Putamen (tissue), 1 donor: Measurements from ENCODE around the gene IGFBP7.

Experiments
- DNase-seq: peaks from one replicate; pipeline ENCODE4 v3.0.0-alpha.2; 2016; ENCODE audit warnings: low spot score

Gene IGFBP7

DNA sequence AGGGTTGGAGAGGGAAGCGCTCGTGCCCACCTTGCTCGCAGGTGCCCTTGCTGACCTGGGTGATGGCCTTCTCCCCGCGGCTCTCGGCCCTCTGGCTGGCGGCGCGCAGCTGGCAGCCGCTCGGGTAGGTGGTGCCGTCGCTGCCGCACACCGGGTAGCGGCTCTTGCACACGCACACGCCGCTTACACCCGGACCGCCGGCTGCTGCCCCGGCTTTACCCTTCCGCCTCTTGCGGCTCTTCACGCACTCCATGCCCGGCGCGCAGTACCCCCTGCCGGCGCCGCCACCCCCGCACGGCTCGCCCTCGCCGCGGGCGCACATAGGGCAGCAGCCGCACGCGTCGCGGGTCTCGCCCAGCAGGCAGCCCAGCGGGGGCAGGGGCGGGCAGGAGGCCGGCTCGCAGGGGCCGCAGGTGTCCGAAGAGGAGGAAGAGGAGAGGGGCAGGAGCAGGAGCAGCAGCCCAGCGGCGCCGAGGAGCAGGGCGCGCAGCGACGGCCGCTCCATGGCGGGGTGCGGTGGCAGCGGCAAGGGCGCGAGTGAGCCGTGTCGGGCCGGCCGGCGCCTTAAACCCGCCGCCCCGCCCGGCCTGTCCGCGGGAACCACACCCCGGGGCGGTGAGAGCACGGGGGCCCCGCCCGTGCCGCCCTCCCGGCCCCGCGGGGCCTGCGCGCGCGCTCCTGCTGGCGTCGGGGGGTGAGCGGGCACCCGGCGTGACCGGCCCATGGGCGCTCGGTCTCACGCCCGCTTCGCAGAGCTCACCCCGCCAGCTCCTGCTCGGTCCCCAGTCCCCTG is at the start of gene IGFBP7:
Gene IGFBP7 (minus strand): TSS at position 539 of the 793 bp plus-strand sequence. CDS start 34 bp downstream, at position 505.
- DNase-seq: no peak

DNA sequence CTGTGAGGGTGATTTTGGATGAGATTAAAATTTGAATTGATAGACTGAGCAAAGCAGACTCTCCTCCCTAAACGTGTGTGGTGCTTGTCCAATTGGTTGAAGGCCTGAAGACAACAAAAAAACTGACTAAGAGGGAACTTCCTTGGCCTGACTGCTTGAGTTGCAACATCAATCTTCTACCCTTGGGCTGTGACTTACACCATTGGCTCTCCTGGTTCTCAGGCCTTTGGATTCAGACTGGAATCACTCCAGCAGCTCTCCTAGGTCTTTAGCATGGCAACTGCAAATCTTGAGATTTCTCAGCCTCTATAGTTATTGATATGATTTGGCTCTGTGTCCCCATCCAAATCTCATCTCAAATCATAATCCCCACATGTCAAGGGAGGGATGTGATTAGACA is 49.7 kb upstream of the IGFBP7 start:
- DNase-seq: no peak

- DNase-seq: no peak
Observed at GRCh38 chr4:57158762-57159161, 48.6 kb upstream of the IGFBP7 start.

GRCh38 chr4:57158221-57158620 is 48.0 kb upstream of the IGFBP7 start:
- DNase-seq: no peak

- no peak for DNase-seq
Observed at GRCh38 chr4:57157596-57158137, 47.5 kb upstream of the IGFBP7 start.

DNA sequence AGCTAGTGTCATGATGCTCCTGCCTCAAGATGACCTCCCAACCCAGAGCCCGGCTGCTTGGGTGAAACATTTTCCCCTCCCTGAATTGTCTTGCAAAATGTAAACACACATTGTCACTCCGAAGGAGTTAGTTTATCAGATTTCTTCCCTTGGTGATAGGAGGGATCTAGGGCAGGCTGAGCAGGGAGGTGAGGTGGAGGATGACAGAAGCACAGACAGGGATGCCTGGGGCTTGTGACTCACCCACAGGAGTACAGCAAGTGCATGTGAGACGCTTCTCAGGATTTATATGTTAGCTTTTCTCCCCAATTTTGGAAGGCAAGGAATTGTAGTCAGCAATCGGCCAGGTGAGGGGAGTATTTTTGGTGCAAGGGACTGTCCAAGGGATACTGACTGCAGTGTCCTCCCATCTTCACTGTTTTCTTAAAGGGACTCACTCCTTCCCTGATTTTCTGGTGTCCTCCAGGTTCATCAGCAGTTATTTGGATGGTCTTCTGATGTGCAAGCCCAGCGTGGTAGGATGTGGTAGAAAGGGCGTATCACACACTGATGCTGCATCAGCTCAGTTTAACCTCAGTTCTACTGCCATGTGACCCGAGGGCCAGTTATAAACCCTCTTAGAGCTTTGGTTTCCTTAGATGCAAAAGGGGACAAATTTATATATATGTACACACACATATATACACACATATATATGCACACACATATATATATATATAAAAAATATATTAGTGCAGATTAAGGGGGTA is 46.2 kb upstream of the IGFBP7 start:
- peak; percentile 69 for DNase-seq

GRCh38 chr4:57154926-57155325 is 44.7 kb upstream of the IGFBP7 start:
- no peak for DNase-seq

DNA sequence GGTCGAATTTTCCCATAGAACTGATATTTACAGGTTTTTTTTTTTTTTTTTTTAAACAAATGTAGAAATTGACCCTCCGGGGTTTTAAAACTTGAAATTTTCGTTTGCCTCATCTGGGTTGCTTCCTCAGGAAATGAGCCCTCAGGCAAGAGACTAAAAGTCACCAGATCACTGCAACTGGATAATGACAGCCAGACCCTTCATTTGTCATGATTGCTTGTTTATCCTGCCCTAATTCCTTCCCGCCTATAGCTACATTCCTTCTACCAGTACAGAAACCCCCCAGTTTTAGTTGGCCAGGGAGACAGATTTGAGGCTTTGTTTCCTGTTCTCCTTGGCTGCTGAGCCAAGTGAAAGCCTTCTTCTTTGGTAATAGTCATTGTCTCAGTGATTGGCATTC is 44.0 kb upstream of the IGFBP7 start:
- DNase-seq: no peak

DNA sequence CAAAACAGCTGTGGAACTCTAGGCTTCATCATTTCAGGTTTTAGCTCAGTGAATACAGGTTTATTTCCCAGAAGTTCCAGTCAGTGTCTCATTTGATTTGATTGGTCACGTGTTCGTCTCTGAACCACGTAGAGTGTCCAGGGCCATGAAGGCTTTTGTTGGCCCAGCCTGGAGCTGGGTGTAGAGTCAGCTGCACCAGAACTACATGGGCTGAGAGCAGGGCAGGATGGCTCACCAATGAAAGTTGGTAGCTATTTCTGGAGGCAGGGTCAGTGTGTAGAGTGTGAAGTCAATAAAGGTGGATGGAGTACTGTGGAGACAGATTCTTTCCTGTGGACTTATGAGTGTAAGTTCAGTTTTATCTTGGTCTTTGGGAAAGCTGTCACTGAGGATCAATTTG is 43.0 kb upstream of the IGFBP7 start:
- DNase-seq: no peak

GRCh38 chr4:57151481-57151880 is 41.3 kb upstream of the IGFBP7 start:
- no peak for DNase-seq

DNA sequence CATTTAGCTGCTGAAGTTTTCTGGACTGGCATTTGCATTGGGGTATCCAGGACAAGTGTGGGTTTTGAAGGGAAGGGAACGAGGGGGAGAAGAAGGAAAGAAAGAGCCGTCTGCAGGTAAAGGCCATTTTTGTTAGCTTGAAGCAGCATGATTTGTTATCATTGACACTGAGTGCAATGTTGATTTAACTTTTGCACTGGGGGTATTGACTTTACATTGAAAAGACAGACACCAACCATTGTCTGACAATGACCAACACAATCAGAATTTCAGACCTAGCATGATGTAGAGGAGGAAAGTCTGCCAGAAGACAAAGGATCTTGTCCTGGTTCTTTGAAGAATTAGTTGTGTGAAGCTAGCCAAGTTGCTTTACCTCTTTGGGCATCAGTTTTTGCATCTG is 39.6 kb upstream of the IGFBP7 start:
- no peak for DNase-seq

GRCh38 chr4:57148831-57149505 is 38.8 kb upstream of the IGFBP7 start:
- DNase-seq: no peak

DNA sequence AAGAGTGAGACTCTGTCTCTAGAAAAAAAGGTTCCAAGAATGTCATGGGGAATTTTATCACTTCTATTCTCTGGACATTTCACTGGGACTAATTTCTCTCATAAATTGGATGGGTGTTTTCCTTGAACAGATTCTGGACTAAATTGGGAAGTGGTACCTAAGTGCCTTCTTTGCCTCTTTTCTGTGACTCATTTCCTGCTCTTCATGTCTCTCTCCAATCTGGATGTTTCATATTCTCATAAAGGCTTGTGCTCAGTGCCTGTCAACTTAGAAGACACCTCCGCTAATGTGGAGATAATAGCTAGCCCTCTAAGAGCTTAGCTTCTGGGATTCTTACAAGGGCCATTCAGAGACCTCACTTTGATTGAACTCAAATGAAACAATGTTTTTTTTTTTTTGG is 38.0 kb upstream of the IGFBP7 start:
- DNase-seq: no peak

GRCh38 chr4:57147335-57148060 is 37.3 kb upstream of the IGFBP7 start:
- DNase-seq: peak; percentile 77

DNA sequence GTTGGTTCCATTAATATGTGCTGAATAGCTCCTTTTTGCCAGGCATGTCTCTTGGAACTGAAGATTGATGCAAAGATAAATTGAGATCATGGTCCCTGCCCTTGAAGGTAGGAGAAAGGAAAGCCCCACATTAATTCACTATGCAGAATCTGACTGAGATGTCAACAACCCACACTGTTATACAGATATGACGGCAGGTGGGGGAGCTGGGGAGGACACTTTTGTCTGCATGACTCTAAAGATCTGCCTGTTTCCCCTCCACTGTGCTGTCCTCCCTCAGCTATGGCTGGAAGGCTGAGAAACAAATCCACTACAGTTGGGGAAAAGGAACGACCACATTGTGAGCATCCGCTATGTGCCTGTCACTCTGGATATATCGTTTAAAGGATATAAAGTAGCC is 36.3 kb upstream of the IGFBP7 start:
- DNase-seq: peak; percentile 57

DNA sequence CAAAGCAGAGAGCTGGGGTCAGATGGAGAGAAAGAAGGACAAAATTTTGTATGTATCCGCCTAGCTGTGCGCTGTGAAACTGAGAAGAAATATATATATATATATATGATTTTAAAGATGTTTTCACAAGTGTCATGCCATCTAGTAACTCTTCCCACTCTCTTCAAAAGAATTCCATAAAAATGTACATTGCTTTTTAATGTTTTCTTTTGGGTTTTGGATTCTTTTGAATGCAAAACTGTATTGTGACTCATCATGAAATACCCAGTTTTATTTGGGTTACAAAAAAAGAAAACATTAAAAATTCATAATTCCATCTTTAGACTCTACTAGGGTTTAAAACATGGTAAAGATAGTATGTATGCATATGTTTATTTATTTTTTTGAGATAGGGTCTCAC is 34.3 kb upstream of the IGFBP7 start:
- no peak for DNase-seq

DNA sequence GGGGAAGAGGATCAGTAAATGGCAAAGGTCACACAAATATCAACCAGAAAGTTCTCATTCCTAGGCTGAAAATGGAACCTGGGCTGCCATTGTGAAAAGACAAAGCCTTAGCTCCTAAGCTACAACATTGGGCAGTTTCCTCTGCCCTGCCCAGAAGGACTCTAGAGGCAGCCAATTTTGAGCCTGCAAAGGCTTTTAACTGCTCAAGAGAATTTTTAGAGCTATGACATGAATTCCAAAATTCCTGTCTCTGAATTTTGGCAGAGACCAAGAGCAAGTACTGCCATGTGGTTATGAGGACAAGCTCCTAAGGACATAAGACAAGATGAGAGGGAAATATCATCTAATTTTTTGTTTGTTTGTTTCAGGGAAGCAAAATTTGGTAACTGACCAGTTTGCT is 29.6 kb upstream of the IGFBP7 start:
- no peak for DNase-seq

GRCh38 chr4:57137261-57137660 is 27.1 kb upstream of the IGFBP7 start:
- DNase-seq: no peak

GRCh38 chr4:57136281-57136680 is 26.1 kb upstream of the IGFBP7 start:
- DNase-seq: no peak

GRCh38 chr4:57132743-57133137 is 22.6 kb upstream of the IGFBP7 start:
- no peak for DNase-seq

- DNase-seq: no peak
Observed at GRCh38 chr4:57131849-57132742, 21.9 kb upstream of the IGFBP7 start.
